NCI-H748 (cell line): Measurements from ENCODE around the gene CD22.

ENCODE experiments used
- DNase-seq: peaks from one replicate; lab custom pipeline; 2025; ENCODE audit not compliant: unreplicated experiment; lab: John Stamatoyannopoulos, UW

CD22 gene

DNA sequence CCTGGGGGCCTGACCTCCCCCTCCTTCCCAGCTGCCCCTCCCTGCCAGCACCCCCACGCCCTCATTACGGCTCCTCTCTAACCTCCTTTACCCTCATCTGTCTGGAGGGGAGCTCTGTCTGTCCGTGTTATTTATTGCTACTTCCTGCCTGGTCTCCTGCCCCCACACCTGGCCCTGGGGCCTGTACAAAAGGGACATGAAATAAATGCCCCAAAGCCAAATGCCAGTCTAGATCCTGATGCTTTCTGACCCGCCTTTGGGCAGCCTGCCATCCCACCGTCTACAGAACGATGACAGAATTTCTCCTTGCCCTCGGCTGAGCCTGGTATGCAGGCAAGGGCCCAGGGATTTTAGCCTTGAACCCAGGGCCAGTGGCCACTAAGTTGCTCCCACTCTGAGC, 15.4 kb upstream of the CD22 start:
- DNase-seq = no peak

DNA sequence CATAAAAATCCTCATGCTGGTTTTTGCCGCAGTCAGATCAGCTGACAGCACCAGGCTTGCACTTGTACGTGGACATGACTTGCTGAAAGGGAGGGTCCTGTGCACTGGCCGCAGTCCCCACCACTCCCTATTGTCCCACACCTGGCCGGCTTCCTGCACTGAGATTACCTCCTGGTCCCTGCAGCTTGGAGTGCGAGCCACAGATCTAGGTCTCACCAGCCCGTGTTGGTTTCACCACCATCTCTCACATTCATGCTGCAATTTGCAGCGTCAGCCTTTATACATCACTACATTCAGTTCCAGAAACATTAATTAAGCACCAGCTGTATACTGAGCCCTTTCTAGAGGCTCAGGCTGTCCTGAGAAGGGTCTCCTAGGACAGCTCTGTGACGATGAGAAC, 15.0 kb upstream of the CD22 start:
- DNase-seq = no peak

GRCh38 chr19:35314858-35315470, 14.0 kb upstream of the CD22 start:
- no peak for DNase-seq

- no peak for DNase-seq
Measured at GRCh38 chr19:35315883-35316282, 13.1 kb upstream of the CD22 start.

- peak; percentile 34 for DNase-seq
Measured at GRCh38 chr19:35316560-35316959, 12.4 kb upstream of the CD22 start.

GRCh38 chr19:35317464-35318043, 11.4 kb upstream of the CD22 start:
- DNase-seq = no peak

- DNase-seq = no peak
Measured at GRCh38 chr19:35318679-35319448, 10.1 kb upstream of the CD22 start.

DNA sequence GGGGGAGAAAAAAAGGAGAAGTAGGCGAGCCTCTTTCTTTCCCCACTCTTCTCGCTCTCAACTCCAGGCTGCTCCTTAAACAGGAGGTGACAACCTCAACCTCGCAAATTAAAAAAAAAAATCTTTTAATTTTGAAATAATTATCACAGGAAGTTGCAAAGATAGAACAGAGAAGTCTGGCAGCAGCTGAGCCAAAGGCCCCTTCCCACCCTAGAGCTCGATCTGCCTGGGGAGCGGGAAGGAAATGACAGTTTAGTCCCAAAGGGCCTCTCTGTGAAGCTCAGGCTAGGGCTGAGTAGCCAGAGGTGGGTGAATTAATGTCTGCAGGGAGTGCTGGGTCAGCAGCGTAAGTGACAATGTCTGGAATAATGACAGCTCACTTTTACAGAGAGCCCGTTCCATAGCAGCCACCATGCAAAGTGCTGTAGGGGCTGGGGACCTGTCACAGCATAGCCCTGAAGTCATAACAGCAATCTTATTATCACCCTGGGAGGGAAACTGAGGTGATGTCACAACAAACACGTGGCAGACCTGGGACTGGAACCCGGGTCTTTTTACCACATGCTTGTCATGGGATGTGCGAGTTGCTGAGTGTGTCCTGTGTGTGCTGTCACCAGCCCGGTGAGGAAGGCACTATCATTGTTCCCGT, 8.8 kb upstream of the CD22 start:
- DNase-seq = no peak

DNA sequence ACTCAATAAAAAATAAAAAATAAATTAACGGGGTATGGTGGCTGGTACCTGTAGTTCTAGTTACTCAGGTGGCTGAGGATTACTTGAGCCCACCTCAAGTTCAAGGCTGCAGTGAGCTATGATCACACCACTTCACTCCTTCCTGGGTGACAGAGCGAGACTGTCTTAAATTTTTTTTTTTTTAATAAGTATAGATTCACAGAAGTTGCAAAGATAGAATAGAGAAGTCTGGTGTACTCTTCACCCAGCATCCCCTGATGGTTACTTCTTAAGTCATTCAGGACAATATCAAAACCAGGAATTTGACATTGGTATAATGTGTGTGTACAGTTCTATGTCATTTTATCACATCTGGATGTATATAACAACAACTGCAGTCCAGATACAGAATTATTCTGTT, 7.7 kb upstream of the CD22 start:
- no peak for DNase-seq

- DNase-seq = no peak
Measured at GRCh38 chr19:35322014-35322413, 7.0 kb upstream of the CD22 start.

DNA sequence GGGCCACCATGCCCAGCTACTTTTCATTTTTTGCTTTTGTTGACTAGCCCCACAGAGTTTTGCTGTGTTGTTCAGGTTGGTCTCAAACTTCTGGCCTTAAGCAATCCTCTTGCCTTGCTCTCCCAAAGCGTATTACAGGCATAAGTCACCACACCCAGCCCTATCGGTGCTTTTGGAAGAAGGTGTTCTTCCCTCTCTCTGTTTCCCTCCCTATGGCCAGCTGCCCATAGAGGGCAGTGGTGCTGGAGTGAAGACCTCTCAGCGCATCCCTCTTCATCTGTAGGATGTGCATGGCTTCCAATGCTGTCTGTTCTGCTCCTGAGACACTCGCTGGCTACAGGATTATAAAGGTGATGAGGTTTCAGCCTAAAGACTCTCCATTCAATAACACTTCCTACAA, 1.3 kb upstream of the CD22 start:
- peak; percentile 24 for DNase-seq

GRCh38 chr19:35329323-35329722, 336 bp downstream of the CD22 start:
- DNase-seq = no peak

DNA sequence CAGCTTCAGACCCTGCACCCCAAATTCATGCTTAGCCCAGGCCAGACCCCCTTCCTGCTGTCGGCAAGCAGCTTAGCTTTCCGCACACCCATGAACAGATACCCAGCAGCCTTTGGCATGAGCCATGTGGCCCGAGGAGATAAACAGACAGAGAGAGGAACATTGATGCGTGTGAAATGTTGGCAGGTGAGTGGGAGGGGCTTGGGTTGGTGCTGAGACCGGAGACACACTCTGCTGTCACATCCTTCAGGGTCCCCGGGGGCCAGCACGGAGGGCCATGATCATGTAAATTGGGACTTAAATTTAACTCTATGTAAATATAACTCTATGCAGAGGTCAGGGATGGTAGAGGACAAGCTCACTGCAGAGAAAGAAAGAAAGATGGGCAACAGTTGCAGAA, 1.5 kb downstream of the CD22 start:
- no peak for DNase-seq

- DNase-seq = no peak
Measured at GRCh38 chr19:35331551-35332214, 2.7 kb downstream of the CD22 start.

- DNase-seq = no peak
Measured at GRCh38 chr19:35332817-35333216, 3.8 kb downstream of the CD22 start.

DNA sequence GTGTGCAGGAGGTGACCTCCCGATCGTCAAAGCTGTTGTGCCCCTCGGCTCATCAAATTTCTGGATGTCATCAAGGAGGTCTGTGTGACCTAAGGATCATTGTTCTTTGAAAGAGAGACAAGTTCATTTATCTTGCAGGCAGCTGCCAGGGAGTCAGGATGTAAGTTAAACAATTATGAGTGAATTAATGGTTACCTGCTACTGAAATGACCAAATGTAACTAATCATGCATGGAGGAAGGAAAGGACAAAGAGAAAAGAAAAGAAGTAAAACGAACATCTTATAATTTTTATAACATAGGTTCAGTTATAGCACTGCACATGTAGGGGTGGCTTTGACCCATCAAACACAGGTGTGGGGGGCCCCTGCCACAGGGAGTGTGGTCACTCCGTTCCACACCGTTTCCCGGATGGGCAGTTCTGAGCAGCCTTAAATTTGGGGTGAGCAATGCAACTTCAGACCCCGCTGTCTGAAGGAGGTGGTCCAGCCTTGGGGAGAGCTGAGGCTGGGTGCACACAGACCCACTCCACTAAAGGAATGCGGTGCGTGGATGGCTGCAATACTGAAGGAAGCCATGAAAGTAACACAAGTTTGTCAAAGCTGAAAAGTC, 5.3 kb downstream of the CD22 start:
- no peak for DNase-seq

- no peak for DNase-seq
Measured at GRCh38 chr19:35336166-35336955, 7.4 kb downstream of the CD22 start.

DNA sequence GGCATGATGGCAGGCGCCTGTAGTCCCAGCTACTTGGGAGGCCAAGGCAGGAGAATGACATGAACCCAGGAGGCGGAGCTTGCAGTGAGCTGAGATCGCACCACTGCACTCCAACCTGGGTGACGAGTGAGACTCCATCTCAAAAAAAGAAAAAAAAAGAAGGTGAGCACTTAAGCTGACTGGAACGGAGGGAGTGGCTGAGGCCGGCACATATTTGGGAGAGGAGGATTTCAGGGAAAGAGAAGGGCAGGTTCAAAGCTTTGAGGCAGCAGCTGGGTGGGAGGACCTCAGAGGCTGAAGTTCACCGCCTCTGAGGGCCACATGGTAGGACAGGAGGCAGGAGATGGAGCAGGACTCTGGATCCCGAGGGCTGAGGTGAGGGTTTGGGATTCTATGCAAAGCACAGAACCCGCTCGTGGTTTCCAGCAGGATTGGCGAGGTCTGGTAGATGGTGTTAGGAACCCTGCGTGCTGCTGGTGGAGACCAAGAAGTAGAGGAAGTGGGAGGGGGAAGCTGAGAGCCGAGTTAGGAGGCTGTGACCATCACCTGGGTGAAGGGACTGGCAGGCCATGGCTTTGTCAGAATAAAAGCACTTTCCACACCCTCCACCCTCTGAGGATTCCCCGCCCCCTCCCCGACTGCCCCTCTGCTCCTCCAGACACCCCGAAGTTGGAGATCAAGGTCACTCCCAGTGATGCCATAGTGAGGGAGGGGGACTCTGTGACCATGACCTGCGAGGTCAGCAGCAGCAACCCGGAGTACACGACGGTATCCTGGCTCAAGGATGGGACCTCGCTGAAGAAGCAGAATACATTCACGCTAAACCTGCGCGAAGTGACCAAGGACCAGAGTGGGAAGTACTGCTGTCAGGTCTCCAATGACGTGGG, 8.4 kb downstream of the CD22 start:
- no peak for DNase-seq

- DNase-seq = no peak
Measured at GRCh38 chr19:35337984-35338296, 9.0 kb downstream of the CD22 start.
